ENCODE results near the gene ABCA10.

DNA sequence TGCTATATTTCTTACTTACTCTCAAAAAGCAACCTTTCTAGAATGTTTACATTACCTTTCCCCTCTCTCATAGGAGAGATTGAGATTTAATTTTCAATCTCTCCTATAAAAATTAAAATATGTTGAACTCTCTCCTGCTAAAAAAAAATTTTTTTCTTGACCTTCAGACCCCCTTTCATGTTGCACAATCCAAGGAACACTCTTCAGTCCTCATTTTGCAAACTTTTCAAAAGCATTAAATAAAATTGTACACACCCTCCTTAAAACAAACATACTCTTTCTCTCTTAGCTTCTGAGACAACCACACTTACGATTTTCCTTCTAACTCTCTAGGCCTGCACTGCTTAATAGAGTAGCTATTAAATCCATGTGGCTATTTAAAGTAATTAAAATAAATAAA, 78.3 kb downstream of the ABCA10 start:
- TF ChIP-seq POLR2A (IDR thresholded peaks at IDR 0.05): no peak
- TF ChIP-seq, protein P1, sequence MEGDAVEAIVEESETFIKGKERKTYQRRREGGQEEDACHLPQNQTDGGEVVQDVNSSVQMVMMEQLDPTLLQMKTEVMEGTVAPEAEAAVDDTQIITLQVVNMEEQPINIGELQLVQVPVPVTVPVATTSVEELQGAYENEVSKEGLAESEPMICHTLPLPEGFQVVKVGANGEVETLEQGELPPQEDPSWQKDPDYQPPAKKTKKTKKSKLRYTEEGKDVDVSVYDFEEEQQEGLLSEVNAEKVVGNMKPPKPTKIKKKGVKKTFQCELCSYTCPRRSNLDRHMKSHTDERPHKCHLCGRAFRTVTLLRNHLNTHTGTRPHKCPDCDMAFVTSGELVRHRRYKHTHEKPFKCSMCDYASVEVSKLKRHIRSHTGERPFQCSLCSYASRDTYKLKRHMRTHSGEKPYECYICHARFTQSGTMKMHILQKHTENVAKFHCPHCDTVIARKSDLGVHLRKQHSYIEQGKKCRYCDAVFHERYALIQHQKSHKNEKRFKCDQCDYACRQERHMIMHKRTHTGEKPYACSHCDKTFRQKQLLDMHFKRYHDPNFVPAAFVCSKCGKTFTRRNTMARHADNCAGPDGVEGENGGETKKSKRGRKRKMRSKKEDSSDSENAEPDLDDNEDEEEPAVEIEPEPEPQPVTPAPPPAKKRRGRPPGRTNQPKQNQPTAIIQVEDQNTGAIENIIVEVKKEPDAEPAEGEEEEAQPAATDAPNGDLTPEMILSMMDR (IDR thresholded peaks at IDR 0.05): no peak

Measured in esophagus squamous epithelium (tissue), 4 donors.